NCI-H2227 (cell line): ENCODE measurements around the gene NECAB2.

Experiments
- DNase-seq: peaks from one replicate; lab custom pipeline; 2025; ENCODE audit not compliant: unreplicated experiment; lab: John Stamatoyannopoulos, UW

Gene NECAB2

GRCh38 chr16:83951544-83951943 lies 16.5 kb upstream of the NECAB2 start:
- no peak for DNase-seq

GRCh38 chr16:83952587-83952939 lies 15.5 kb upstream of the NECAB2 start:
- DNase-seq, result no peak

- DNase-seq, result peak; percentile 58
These were observed 14.9 kb upstream of the NECAB2 start, which contains the start of gene OSGIN1 for GRCh38 chr16:83952940-83953795. Gene OSGIN1, plus strand, starts transcription at chr16:83953240. Its CDS starts 4,432 bp downstream, at chr16:83957672.

GRCh38 chr16:83953796-83954576 lies 14.1 kb upstream of the NECAB2 start:
- DNase-seq, result peak; percentile 5

- no peak for DNase-seq
These were observed 13.4 kb upstream of the NECAB2 start for GRCh38 chr16:83954577-83955016.

GRCh38 chr16:83955218-83956130 lies 12.6 kb upstream of the NECAB2 start:
- DNase-seq, result no peak

- peak; percentile 84 for DNase-seq
These were observed 11.4 kb upstream of the NECAB2 start for GRCh38 chr16:83956336-83957289.

- DNase-seq, result no peak
These were observed 10.7 kb upstream of the NECAB2 start for GRCh38 chr16:83957296-83957855.

- no peak for DNase-seq
These were observed 9.8 kb upstream of the NECAB2 start for GRCh38 chr16:83958137-83958845.

- DNase-seq, result no peak
These were observed 9.0 kb upstream of the NECAB2 start for GRCh38 chr16:83958846-83959565.

GRCh38 chr16:83959656-83960434 lies 8.2 kb upstream of the NECAB2 start:
- no peak for DNase-seq

- no peak for DNase-seq
These were observed 7.4 kb upstream of the NECAB2 start for GRCh38 chr16:83960521-83961249.

- no peak for DNase-seq
These were observed 6.5 kb upstream of the NECAB2 start for GRCh38 chr16:83961591-83961990.

GRCh38 chr16:83963277-83964119 lies 4.5 kb upstream of the NECAB2 start:
- no peak for DNase-seq

GRCh38 chr16:83964684-83965443 lies 3.2 kb upstream of the NECAB2 start:
- no peak for DNase-seq
